ENCODE results near the gene PAK5. TPM values are rescaled to one million over a fixed set of nuclear protein-coding genes. Genes with fewer than 3 reads are reported as not detected.

The PAK5 gene
- polyA plus RNA-seq, 1 of the 3 experiments (the other 2 are of a cell fraction) = 0.03 TPM

GRCh38 chr20:9535449-9535848 lies 303.4 kb downstream of the PAK5 start (continued):
- no peak for TF ChIP-seq RFX5 (IDR thresholded peaks at IDR 0.05; ENCODE audit: low read length)
- TF ChIP-seq ZBTB33 (IDR thresholded peaks at IDR 0.05; ENCODE audit: borderline replicate concordance, low read depth) = no peak

- H3K36me3 ChIP-seq (replicated peaks in 1 of 2; ENCODE audit: control insufficient read depth in 1 of 2, insufficient read depth in 2 of 2, low read length in 1 of 2) = peaks cover 0 to 2% of the 10 kb centered on the region in 2 experiments
- H3K4me3 ChIP-seq (ENCODE audit: low read depth in 2 of 2, low read length in 1 of 2) = no peak overlapping the region
- ChIA-PET CTCF (no interaction called here), POLR2A (no interaction called here)
- WGBS (ENCODE audit: low lambda C conversion rate) = 87% methylated on average over 5 of the region's 5 CpGs
- no peak overlapping the region for H2AFZ ChIP-seq (ENCODE audit: low read depth)
- TF ChIP-seq TEAD4 (IDR thresholded peaks at IDR 0.05; ENCODE audit: borderline replicate concordance, insufficient read depth) (no peak), ELF1 (IDR thresholded peaks at IDR 0.05) (no peak), NRF1 (IDR thresholded peaks at IDR 0.05; ENCODE audit: low read depth, low read length) (no peak)
- peaks cover 15 to 28% of the 10 kb centered on the region in 2 experiments for H3K4me1 ChIP-seq (ENCODE audit: control insufficient read depth in 1 of 2, insufficient read depth in 2 of 2, low read depth in 1 of 2, low read length in 1 of 2)
- H3K4me2 ChIP-seq = no peak overlapping the region
- no peaks in the 10 kb centered on the region for H3K9me3 ChIP-seq
- H3K27ac ChIP-seq (ENCODE audit: low read depth in 2 of 2, low read length in 1 of 2) = peak overlapping the region in 1 of 2 experiments; percentile 68; a peak in 1 of 4 replicates
- no peaks in the 10 kb centered on the region for H3K9me2 ChIP-seq
- DNase-seq = no peak
- H3F3A ChIP-seq (replicated peaks; ENCODE audit: insufficient read depth) = peaks cover 15% of the 10 kb centered on the region
- no peaks in the 10 kb centered on the region for H3K79me2 ChIP-seq (ENCODE audit: insufficient read depth)
- no peaks in the 10 kb centered on the region for H3K27me3 ChIP-seq (ENCODE audit: insufficient read depth)
- H3K9ac ChIP-seq = no peak overlapping the region
- H4K20me1 ChIP-seq (ENCODE audit: insufficient read depth) = no peaks in the 10 kb centered on the region
Observed at GRCh38 chr20:9534025-9534424, 304.9 kb downstream of the PAK5 start.

- ChIA-PET POLR2A (interaction anchor here (1.5 to 1.8 kb wide), 2 partner anchors 17 to 39 kb away, joined by 7 to 8 read pairs; partner anchors contain the start of gene LAMP5), CTCF (interaction anchor here (1.0 to 3.3 kb wide), 7 partner anchors 10 to 77 kb away, joined by 3 to 21 read pairs (median 3); partner anchors contain the start of gene LAMP5)
- no peak for TF ChIP-seq MAX (IDR thresholded peaks at IDR 0.05; ENCODE audit: low read depth)
- no peak for TF ChIP-seq EZH2phosphoT487 (IDR thresholded peaks at IDR 0.05; ENCODE audit: borderline replicate concordance, low read depth)
- TF ChIP-seq CHD2 (IDR thresholded peaks at IDR 0.05; ENCODE audit: low read length, partially characterized antibody) = peak; percentile 71
- TF ChIP-seq NFIC (IDR thresholded peaks at IDR 0.05; ENCODE audit: borderline replicate concordance) = peak; percentile 69
- no peak for TF ChIP-seq YY1 (IDR thresholded peaks at IDR 0.05; ENCODE audit: low read depth)
- no peak; the same call in 1 of the 2 replicates for TF ChIP-seq RFX5 (IDR thresholded peaks at IDR 0.05; ENCODE audit: low read length)
- peak; percentile 66 for TF ChIP-seq TEAD4 (IDR thresholded peaks at IDR 0.05; ENCODE audit: borderline replicate concordance, insufficient read depth)
- no peak; the same call in 1 of the 2 replicates for TF ChIP-seq SMC3 (IDR thresholded peaks at IDR 0.05; ENCODE audit: low read depth, low read length)
- TF ChIP-seq TAF1 (IDR thresholded peaks at IDR 0.05; ENCODE audit: borderline replicate concordance, low read depth, low read length) = no peak
- peak; percentile 93 for TF ChIP-seq GATA2 (CRISPR knock-in tag; IDR thresholded peaks at IDR 0.05)
- TF ChIP-seq CTCF (IDR thresholded peaks at IDR 0.05) = no peak
- no peak for TF ChIP-seq ELF1 (IDR thresholded peaks at IDR 0.05)
- peak; percentile 95 for TF ChIP-seq FOXJ3 (CRISPR knock-in tag; IDR thresholded peaks at IDR 0.05)
- TF ChIP-seq NRF1 (IDR thresholded peaks at IDR 0.05; ENCODE audit: low read depth, low read length) = no peak
- TF ChIP-seq FOXM1 (IDR thresholded peaks at IDR 0.05; ENCODE audit: low read depth) = peak; percentile 78; the same call in 1 of the 2 replicates
- peak; percentile 78 for TF ChIP-seq PBX3 (IDR thresholded peaks at IDR 0.05)
- 0 out of 2 replicates have a peak, but pooled peaks have one; percentile 29 for TF ChIP-seq SIN3A (IDR thresholded peaks at IDR 0.05; ENCODE audit: borderline replicate concordance, low read depth, low read length)
- no peak for TF ChIP-seq FOSL2 (IDR thresholded peaks at IDR 0.05; ENCODE audit: borderline replicate concordance, low read depth)
Observed at GRCh38 chr20:9532069-9532838, 306.6 kb downstream of the PAK5 start.

More at GRCh38 chr20:9532069-9532838, 306.6 kb downstream of the PAK5 start:
- Histone ChIP-seq H3K27ac (ENCODE audit: low read depth in 2 of 2, low read length in 1 of 2) (peak overlapping the region; percentile 76 to 97), H3F3A (replicated peaks; ENCODE audit: insufficient read depth) (peaks cover 15% of the 10 kb centered on the region), H3K4me3 (ENCODE audit: low read depth in 2 of 2, low read length in 1 of 2) (no peak overlapping the region), H3K4me2 (0 out of 2 replicates have a peak overlapping the region, but pooled peaks have one; percentile 22), H4K20me1 (ENCODE audit: insufficient read depth) (no peaks in the 10 kb centered on the region), H3K36me3 (replicated peaks in 1 of 2; ENCODE audit: control insufficient read depth in 1 of 2, insufficient read depth in 2 of 2, low read length in 1 of 2) (peaks cover 0 to 3% of the 10 kb centered on the region in 2 experiments), H3K9ac (no peak overlapping the region), H2AFZ (ENCODE audit: low read depth) (peak overlapping the region; percentile 50; the same call in 1 of the 2 replicates), H3K9me2 (no peaks in the 10 kb centered on the region), H3K9me3 (no peaks in the 10 kb centered on the region), H3K27me3 (ENCODE audit: insufficient read depth) (no peaks in the 10 kb centered on the region), H3K79me2 (ENCODE audit: insufficient read depth) (no peaks in the 10 kb centered on the region), H3K4me1 (ENCODE audit: control insufficient read depth in 1 of 2, insufficient read depth in 2 of 2, low read depth in 1 of 2, low read length in 1 of 2) (peaks cover 15 to 28% of the 10 kb centered on the region in 2 experiments)
- DNase-seq = peak; percentile 70
- WGBS (ENCODE audit: low lambda C conversion rate) = 35% methylated on average over 4 of the region's 4 CpGs

Data from SK-N-SH (cell line).